Measurements from ENCODE around the gene GPBP1.
"Not testable (repeated sequence)": the region's sequence is repeated elsewhere in the genome, so short reads cannot be mapped to it uniquely, and the experiment has no call there.

GPBP1 gene

GRCh38 chr5:57173319-57174127, at the start of gene GPBP1:
GPBP1 (plus strand) TSS chr5:57174059; CDS start chr5:57214131, 40,072 bp downstream.
- peak; percentile 99 for DNase-seq

GRCh38 chr5:57128325-57128724, 45.5 kb upstream of the GPBP1 start:
- peak; percentile 50 for DNase-seq

- no peak for DNase-seq
These were observed 40.3 kb upstream of the GPBP1 start for GRCh38 chr5:57133574-57133973.

- DNase-seq, result no peak
These were observed 36.5 kb upstream of the GPBP1 start for GRCh38 chr5:57137401-57137800.

- DNase-seq, result no peak
These were observed 21.5 kb upstream of the GPBP1 start for GRCh38 chr5:57152316-57152715.

GRCh38 chr5:57155033-57155432, 18.8 kb upstream of the GPBP1 start:
- no peak for DNase-seq

- DNase-seq, result no peak
These were observed 16.7 kb upstream of the GPBP1 start for GRCh38 chr5:57157131-57157530.

GRCh38 chr5:57157666-57158065, 16.2 kb upstream of the GPBP1 start:
- no peak for DNase-seq

GRCh38 chr5:57163553-57164006, 10.3 kb upstream of the GPBP1 start:
- no peak for DNase-seq

- no peak for DNase-seq
These were observed 9.7 kb upstream of the GPBP1 start for GRCh38 chr5:57164124-57164523.

- not testable (repeated sequence) for DNase-seq
These were observed 8.7 kb upstream of the GPBP1 start for GRCh38 chr5:57165171-57165570.

GRCh38 chr5:57166276-57166675, 7.6 kb upstream of the GPBP1 start:
- peak; percentile 25 for DNase-seq

- DNase-seq, result no peak
These were observed 6.7 kb upstream of the GPBP1 start for GRCh38 chr5:57167201-57167600.

- DNase-seq, result not testable (repeated sequence)
These were observed 3.7 kb upstream of the GPBP1 start for GRCh38 chr5:57170116-57170515.

- DNase-seq, result peak; percentile 34
These were observed 1.9 kb upstream of the GPBP1 start for GRCh38 chr5:57171816-57172465.

GRCh38 chr5:57172466-57173318, 1.2 kb upstream of the GPBP1 start:
- DNase-seq, result peak; percentile 46

- peak; percentile 63 for DNase-seq
These were observed 450 bp downstream of the GPBP1 start for GRCh38 chr5:57174128-57174889.

- DNase-seq, result peak; percentile 39
These were observed 1.1 kb downstream of the GPBP1 start for GRCh38 chr5:57174890-57175510.

GRCh38 chr5:57175551-57176309, 1.9 kb downstream of the GPBP1 start:
- DNase-seq, result peak; percentile 81

- DNase-seq, result peak; percentile 48
These were observed 2.5 kb downstream of the GPBP1 start for GRCh38 chr5:57176350-57176857.

All from RPMI8226 (cell line).